Osteoblast (primary cell): ENCODE results near the gene SUDS3. TPM values are rescaled to one million over a fixed set of nuclear protein-coding genes. Genes with fewer than 3 reads are reported as not detected.
"Not testable (repeated sequence)": the region's sequence is repeated elsewhere in the genome, so short reads cannot be mapped to it uniquely, and the experiment has no call there.

ENCODE experiments used
- DNase-seq: peaks from one replicate; pipeline ENCODE4 v3.0.0; 2011; ENCODE audit warnings: low spot score, mixed read lengths; ENCODE audit not compliant: insufficient read length; ENCODE audit errors: missing footprints
- H2AFZ ChIP-seq: 2 replicates; pipeline ENCODE4 v1.6.0; 2011; ENCODE audit warnings: mild to moderate bottlenecking, low read length
- H3K27ac ChIP-seq: 2 replicates; pipeline ENCODE4 v1.5.1; 2011; ENCODE audit warnings: mild to moderate bottlenecking, low read depth, low read length, moderate library complexity
- H3K27me3 ChIP-seq: 2 replicates; pipeline ENCODE4 v1.6.0; 2012; ENCODE audit warnings: mild to moderate bottlenecking, control low read depth, inconsistent platforms, low read length, moderate library complexity; ENCODE audit not compliant: insufficient read depth
- H3K36me3 ChIP-seq: 2 replicates; pipeline ENCODE4 v1.5.1; 2011; ENCODE audit warnings: mild to moderate bottlenecking, low read length, control low read depth, moderate library complexity; ENCODE audit not compliant: insufficient read depth
- H3K4me1 ChIP-seq: 2 replicates; pipeline ENCODE4 v1.5.1; 2011; ENCODE audit warnings: mild to moderate bottlenecking, low read length, control low read depth, moderate library complexity; ENCODE audit not compliant: insufficient read depth
- H3K4me2 ChIP-seq: 2 replicates; pipeline ENCODE4 v1.6.0; 2011; ENCODE audit warnings: mild to moderate bottlenecking, low read length; ENCODE audit not compliant: insufficient read depth
- H3K4me3 ChIP-seq: fragments of 200-600 bp; sonication (generic); 3 replicates; pipeline ENCODE4 v1.5.1; 2012; ENCODE audit warnings: mild to moderate bottlenecking, low read length, inconsistent platforms; ENCODE audit not compliant: insufficient read depth
- H3K79me2 ChIP-seq: 2 replicates; pipeline ENCODE4 v1.6.0; 2012; ENCODE audit warnings: mild to moderate bottlenecking, low read length, control low read depth, inconsistent platforms; ENCODE audit not compliant: insufficient read depth
- H3K9me3 ChIP-seq: 2 replicates; pipeline ENCODE4 v1.5.1; 2011; ENCODE audit warnings: low read depth, low read length, control low read depth
- H4K20me1 ChIP-seq: 2 replicates; pipeline ENCODE4 v1.6.0; 2012; ENCODE audit warnings: mild to moderate bottlenecking, low read length, control low read depth; ENCODE audit not compliant: insufficient read depth
- total RNA-seq: library from RNA; depleted of rRNA; stranded (reverse); fragments of >200 nt; gene quantifications from 2 replicates; pipeline ENCODE4 v1.2.3, GENCODE V29; 2012
- TF ChIP-seq, protein P1 (sequence below): IDR thresholded peaks from 2 replicates; pipeline ENCODE4 v1.5.1; 2011; ENCODE audit warnings: mild to moderate bottlenecking, low read depth, low read length, moderate library complexity; ENCODE audit errors: extremely low read depth

SUDS3 gene
- total RNA-seq, 1 donor, result 29.7 TPM

DNA sequence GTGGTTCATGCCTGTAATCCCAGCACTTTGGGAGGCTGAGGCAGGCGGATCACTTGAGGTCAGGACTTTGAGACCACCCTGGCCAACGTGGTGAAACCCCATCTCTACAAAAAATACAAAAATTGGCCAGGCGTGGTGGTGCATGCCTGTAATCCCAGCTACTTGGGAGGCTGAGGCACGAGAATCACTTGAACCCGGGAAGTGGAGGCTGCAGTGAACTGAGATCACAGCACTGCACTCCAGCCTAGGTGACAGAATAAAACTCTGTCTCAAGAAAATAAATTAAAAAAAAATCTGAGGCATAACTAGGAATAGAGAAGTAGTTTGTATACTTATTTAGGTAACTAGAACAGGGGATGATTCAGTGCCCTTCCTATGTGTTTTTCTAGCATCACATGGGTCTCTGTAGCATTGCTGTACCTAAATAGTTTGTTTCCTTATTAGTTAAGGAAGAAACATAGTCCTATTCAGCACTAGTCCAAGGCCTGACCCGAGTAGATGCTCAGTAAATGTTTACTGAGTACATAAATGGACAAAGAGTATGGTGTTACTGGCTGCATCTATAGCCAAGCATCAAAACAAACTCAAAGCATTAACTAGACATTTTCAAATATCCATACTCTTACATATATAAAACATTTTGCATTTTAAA is 25.3 kb upstream of the SUDS3 start:
- Histone ChIP-seq H3K4me1 (peaks cover 11% of the 10 kb centered on the region), H3K27me3 (no peaks in the 10 kb centered on the region), H3K4me2 (no peak overlapping the region), H3K27ac (no peak overlapping the region), H4K20me1 (no peaks in the 10 kb centered on the region), H2AFZ (no peak overlapping the region), H3K79me2 (peaks cover 72% of the 10 kb centered on the region), H3K4me3 (no peak overlapping the region), H3K36me3 (no peaks in the 10 kb centered on the region), H3K9me3 (no peaks in the 10 kb centered on the region)
- peak; percentile 39 for DNase-seq
- TF ChIP-seq, protein P1, sequence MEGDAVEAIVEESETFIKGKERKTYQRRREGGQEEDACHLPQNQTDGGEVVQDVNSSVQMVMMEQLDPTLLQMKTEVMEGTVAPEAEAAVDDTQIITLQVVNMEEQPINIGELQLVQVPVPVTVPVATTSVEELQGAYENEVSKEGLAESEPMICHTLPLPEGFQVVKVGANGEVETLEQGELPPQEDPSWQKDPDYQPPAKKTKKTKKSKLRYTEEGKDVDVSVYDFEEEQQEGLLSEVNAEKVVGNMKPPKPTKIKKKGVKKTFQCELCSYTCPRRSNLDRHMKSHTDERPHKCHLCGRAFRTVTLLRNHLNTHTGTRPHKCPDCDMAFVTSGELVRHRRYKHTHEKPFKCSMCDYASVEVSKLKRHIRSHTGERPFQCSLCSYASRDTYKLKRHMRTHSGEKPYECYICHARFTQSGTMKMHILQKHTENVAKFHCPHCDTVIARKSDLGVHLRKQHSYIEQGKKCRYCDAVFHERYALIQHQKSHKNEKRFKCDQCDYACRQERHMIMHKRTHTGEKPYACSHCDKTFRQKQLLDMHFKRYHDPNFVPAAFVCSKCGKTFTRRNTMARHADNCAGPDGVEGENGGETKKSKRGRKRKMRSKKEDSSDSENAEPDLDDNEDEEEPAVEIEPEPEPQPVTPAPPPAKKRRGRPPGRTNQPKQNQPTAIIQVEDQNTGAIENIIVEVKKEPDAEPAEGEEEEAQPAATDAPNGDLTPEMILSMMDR, result no peak

DNA sequence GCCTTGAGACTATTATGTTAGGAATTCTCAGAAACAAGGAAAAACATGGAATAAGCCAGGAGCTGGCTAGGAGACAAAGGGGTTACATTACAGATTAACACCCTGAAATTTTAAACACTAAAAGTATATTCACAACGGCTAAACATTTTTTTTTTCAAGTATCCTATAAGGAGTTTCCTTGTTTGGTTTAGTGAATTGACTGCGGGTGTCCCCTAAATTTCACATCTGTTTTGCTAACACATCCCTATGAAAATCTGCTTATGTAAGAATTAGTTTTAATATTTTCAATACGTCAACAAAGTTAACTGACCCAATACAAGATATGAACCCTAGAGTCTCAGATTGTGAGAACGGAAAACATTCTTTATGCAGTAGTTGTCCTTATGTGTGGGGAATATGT is 22.6 kb upstream of the SUDS3 start:
- Histone ChIP-seq H3K36me3 (no peaks in the 10 kb centered on the region), H2AFZ (no peak overlapping the region), H3K4me1 (peaks cover 34% of the 10 kb centered on the region), H3K27me3 (no peaks in the 10 kb centered on the region), H4K20me1 (no peaks in the 10 kb centered on the region), H3K4me3 (no peak overlapping the region), H3K79me2 (peaks cover 61% of the 10 kb centered on the region), H3K4me2 (no peak overlapping the region), H3K9me3 (no peaks in the 10 kb centered on the region), H3K27ac (no peak overlapping the region)
- no peak for DNase-seq
- TF ChIP-seq, protein P1, result no peak

GRCh38 chr12:118354503-118354902 is 21.9 kb upstream of the SUDS3 start:
- H3K4me1 ChIP-seq, result peaks cover 37% of the 10 kb centered on the region
- H2AFZ ChIP-seq, H3K9me3 ChIP-seq, H3K27me3 ChIP-seq, H3K4me2 ChIP-seq, DNase-seq, H4K20me1 ChIP-seq, H3K36me3 ChIP-seq, H3K4me3 ChIP-seq: not testable (repeated sequence)
- peak overlapping the region; percentile 99 for H3K27ac ChIP-seq
- H3K79me2 ChIP-seq, result peaks cover 66% of the 10 kb centered on the region

DNA sequence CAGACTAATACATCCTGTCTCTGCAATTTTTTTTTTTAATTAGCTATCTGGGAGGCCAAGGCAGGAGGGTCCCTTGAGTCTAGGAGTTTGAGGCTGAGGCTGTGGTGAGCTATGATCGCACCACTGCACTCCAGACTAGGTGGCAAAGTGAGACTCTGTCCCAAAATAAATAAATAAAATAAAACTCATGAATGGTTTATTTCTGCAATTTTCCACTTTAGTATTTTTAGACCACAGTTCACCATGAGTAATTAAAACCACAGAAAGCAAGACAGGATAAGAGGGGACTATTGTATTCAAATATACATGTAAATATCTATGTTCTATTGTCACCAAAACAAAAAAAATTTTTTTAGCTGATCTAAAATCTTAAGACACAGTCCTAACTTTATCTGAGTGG is 21.5 kb upstream of the SUDS3 start:
- H3K9me3 ChIP-seq, result no peaks in the 10 kb centered on the region
- no peaks in the 10 kb centered on the region for H3K27me3 ChIP-seq
- H2AFZ ChIP-seq, result no peak overlapping the region
- H4K20me1 ChIP-seq, result no peaks in the 10 kb centered on the region
- no peak overlapping the region for H3K4me3 ChIP-seq
- TF ChIP-seq, protein P1, result no peak
- DNase-seq, result no peak
- peak overlapping the region; percentile 49 for H3K4me2 ChIP-seq
- H3K4me1 ChIP-seq, result peaks cover 37% of the 10 kb centered on the region
- H3K79me2 ChIP-seq, result peaks cover 70% of the 10 kb centered on the region
- peak overlapping the region; percentile 99 for H3K27ac ChIP-seq
- no peaks in the 10 kb centered on the region for H3K36me3 ChIP-seq
